ENCODE results near the gene CXCR6.

The CXCR6 gene

GRCh38 chr3:45906681-45907407 lies 36.4 kb upstream of the CXCR6 start:
- DNase-seq (ENCODE audit: low spot score), result no peak
- in situ Hi-C loops (cut with MboI; ENCODE audit: low sequenced_read_pairs, unreplicated experiment), result no loop called here
- TF ChIP-seq CTCF (IDR thresholded peaks at IDR 0.05; ENCODE audit: borderline replicate concordance, control extremely low read depth, extremely low read depth, insufficient read depth, missing control alignments), result peak; percentile 35

DNA sequence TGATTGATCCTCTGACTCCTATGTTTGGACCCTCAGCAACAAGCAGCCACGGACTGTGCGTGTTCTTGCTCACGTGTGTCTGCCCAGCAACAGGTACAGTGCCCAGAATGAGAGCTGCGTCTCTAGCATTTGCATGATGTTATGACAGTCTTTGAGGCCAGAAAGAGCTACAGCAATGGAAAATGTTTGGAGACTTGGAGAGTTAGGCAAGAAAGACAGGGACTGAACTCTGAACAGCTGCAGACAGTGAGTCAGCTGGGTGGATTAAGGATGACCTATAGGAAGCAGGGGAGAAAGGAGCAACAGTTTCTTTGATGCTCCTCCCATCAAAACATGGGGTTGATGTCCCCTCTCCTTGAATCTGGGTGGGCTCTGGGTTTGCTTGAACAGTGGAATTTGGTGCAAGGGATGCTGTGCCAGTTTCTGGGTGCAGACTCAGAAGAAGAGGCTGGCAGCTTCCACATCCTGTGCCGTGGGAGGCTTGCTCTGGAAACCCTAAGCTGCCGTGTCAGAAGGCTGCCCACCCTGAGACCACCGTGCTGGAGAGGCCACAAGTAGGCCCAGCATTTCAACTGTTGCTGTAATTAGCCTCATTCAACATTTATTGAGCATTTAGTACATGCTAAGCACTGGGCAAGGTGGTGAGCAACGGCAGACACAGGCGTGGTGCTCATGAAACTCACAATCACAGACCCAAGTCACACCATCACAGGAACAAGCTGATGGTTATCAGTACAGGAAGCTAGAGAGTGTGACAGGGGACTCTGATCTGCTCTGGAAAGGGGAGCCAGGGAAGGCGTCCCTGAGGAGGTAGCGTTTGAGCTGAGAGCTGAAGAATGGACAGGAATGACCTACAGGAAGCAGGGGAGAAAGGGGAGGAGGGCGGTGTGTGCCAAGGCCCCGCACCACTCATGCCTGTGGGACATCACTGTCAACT lies 35.2 kb upstream of the CXCR6 start:
- TF ChIP-seq CTCF (IDR thresholded peaks at IDR 0.05; ENCODE audit: borderline replicate concordance, control extremely low read depth, extremely low read depth, insufficient read depth, missing control alignments), result no peak
- no peak for DNase-seq (ENCODE audit: low spot score)
- in situ Hi-C loops (cut with MboI; ENCODE audit: low sequenced_read_pairs, unreplicated experiment), result no loop called here

- no peak for TF ChIP-seq CTCF (IDR thresholded peaks at IDR 0.05; ENCODE audit: borderline replicate concordance, control extremely low read depth, extremely low read depth, insufficient read depth, missing control alignments)
- no peak for DNase-seq (ENCODE audit: low spot score)
- in situ Hi-C loops (cut with MboI; ENCODE audit: low sequenced_read_pairs, unreplicated experiment), result no loop called here
These were observed 34.5 kb upstream of the CXCR6 start for GRCh38 chr3:45908761-45909160.

- TF ChIP-seq CTCF (IDR thresholded peaks at IDR 0.05; ENCODE audit: borderline replicate concordance, control extremely low read depth, extremely low read depth, insufficient read depth, missing control alignments), result no peak
- in situ Hi-C loops (cut with MboI; ENCODE audit: low sequenced_read_pairs, unreplicated experiment), result no loop called here
- no peak for DNase-seq (ENCODE audit: low spot score)
These were observed 33.7 kb upstream of the CXCR6 start for GRCh38 chr3:45909542-45909941.

- in situ Hi-C loops (cut with MboI; ENCODE audit: low sequenced_read_pairs, unreplicated experiment), result no loop called here
- TF ChIP-seq CTCF (IDR thresholded peaks at IDR 0.05; ENCODE audit: borderline replicate concordance, control extremely low read depth, extremely low read depth, insufficient read depth, missing control alignments), result no peak
- no peak for DNase-seq (ENCODE audit: low spot score)
These were observed 32.4 kb upstream of the CXCR6 start for GRCh38 chr3:45910892-45911291.

GRCh38 chr3:45911511-45912226 lies 31.6 kb upstream of the CXCR6 start:
- TF ChIP-seq CTCF (IDR thresholded peaks at IDR 0.05; ENCODE audit: borderline replicate concordance, control extremely low read depth, extremely low read depth, insufficient read depth, missing control alignments), result no peak
- DNase-seq (ENCODE audit: low spot score), result no peak
- in situ Hi-C loops (cut with MboI; ENCODE audit: low sequenced_read_pairs, unreplicated experiment), result no loop called here

All from GM13976 (cell line).